HUDEP-2 (cell line): ENCODE results near the gene ARVCF.
A peak's percentile ranks its signal among the peaks of the same experiment; 100 is the strongest.

Source experiments
- DNase-seq, 76 experiments: peaks; one replicate each; lab custom pipeline; 2025; ENCODE audit not compliant: unreplicated experiment in 76 of 76; lab: John Stamatoyannopoulos, UW

The ARVCF gene, protein sequence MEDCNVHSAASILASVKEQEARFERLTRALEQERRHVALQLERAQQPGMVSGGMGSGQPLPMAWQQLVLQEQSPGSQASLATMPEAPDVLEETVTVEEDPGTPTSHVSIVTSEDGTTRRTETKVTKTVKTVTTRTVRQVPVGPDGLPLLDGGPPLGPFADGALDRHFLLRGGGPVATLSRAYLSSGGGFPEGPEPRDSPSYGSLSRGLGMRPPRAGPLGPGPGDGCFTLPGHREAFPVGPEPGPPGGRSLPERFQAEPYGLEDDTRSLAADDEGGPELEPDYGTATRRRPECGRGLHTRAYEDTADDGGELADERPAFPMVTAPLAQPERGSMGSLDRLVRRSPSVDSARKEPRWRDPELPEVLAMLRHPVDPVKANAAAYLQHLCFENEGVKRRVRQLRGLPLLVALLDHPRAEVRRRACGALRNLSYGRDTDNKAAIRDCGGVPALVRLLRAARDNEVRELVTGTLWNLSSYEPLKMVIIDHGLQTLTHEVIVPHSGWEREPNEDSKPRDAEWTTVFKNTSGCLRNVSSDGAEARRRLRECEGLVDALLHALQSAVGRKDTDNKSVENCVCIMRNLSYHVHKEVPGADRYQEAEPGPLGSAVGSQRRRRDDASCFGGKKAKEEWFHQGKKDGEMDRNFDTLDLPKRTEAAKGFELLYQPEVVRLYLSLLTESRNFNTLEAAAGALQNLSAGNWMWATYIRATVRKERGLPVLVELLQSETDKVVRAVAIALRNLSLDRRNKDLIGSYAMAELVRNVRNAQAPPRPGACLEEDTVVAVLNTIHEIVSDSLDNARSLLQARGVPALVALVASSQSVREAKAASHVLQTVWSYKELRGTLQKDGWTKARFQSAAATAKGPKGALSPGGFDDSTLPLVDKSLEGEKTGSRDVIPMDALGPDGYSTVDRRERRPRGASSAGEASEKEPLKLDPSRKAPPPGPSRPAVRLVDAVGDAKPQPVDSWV

GRCh38 chr22:20016734-20017621 lies at the start of gene ARVCF:
TSS of gene ARVCF (minus strand) at chr22:20016823. CDS start at chr22:19990794, 26,029 bp downstream.
- peak in 73 of 76 experiments; percentile 42 to 94 (median 86) for DNase-seq

- DNase-seq: no peak
Measured at GRCh38 chr22:20065896-20066616, 49.4 kb upstream of the ARVCF start.

DNA sequence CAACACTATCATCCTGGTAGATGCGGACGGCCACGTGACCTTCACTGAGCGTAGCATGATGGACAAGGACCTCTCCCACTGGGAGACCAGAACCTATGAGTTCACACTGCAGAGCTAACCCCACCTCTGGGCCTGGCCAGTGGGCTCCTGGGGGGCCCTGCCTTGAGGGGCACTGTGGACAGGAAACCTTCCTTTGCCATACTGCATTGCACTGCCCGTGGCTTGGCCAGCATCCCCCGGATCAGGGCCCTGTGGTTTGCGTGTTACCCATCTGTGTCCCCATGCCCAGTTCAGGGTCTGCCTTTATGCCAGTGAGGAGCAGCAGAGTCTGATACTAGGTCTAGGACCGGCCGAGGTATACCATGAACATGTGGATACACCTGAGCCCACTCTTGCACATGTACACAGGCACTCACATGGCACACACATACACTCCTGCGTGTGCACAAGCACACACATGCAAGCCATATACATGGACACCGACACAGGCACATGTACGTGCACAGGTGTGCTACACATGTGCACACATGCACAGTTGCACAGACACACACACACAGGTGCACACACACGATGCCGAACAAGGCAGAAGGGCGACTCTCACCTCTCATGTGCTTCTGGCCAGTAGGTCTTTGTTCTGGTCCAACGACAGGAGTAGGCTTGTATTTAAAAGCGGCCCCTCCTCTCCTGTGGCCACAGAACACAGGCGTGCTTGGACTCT lies 48.1 kb upstream of the ARVCF start:
- no peak for DNase-seq

DNA sequence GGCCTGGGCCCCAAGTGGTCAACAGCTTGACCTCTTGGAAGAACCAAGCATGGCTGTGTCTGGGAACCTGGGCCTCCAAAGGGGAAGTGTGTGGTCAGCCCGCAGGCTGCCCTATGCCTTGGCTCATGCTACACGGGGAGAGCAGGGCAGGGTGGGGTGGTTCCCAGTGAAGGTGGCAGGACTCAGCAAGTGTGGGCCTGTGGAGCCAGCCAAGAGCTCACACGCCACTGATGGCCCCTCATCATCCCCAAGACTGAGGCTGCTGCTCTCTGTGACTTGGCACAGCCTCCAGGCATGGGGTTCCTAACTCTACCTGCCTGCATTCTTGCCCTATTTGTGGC lies 47.5 kb upstream of the ARVCF start:
- DNase-seq: no peak

DNA sequence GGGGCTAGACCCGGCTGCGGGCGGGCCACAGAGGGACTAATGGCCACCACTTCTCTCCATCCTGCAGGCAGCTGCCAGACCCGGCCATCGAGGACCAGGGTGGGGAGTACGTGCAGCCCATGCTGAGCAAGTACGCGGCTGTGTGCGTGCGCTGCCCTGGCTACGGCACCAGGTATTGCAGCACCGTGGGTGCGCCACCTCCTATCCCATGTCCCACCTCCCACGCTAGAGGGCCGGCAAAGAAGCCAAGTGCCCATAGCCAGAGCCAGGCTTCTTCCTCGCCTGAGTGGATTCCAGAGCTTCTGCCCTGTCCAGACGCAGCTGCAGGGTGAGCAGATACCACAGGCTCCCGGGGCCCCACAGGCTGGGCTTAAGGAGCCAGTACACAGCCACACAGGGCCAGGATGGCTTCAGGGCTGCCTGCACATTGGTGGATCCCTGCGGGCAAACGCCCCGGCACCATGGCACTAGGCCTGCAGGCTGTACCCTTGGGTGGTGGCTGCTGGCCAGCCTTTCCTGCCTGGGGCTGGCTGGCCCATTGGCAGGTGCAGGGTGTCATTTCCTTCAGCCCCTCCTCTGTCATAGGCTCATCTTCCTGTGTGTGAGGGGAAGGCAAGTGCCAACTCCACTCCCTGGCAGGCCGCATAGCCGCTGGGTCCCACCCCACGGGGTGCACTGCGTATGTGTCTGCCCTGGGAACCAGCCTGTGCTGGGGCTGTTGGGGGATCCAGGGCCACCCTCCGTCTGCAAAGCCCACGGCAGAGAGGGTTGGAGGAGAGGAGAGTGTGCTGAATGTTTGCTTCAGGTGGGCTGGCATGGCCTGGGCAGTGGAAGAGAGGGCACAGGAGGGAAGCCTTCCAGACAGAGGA lies 46.9 kb upstream of the ARVCF start:
- DNase-seq: no peak

GRCh38 chr22:20062766-20063083 lies 46.1 kb upstream of the ARVCF start:
- no peak for DNase-seq

DNA sequence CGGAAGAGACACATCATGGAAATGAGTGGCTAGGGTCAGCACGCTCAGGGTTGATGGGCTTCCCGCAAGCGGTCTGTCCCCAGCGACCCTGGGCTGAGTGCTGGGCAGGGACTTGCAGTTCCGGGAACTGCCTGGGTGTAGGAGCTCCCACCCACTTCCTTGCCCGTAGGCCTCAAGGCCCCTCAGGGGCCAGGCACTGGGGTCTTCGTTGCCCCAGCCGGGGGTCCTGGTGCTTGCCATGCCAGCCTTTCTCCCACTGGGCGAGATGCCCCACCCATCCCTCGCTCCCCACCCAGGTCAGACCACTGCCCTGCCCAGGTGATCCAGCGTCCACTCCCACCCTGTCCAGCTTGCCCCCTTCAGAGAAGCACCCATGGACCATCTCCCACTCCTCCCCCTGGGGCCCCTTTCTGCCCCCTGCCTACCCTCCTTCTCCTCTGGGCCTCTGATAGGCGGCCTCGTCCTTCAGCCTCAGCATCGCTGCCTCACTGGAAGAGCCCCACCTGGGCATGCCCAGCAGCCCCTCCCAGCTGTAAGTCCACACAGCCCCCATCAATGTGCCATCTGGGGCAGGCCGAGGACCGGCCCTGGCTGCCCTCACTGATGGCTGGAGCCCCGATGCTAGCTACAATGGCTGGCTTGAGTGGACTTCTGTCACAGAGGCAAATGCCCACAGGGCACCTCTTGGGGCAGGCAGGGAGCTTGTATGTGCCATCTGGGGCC lies 45.6 kb upstream of the ARVCF start:
- no peak for DNase-seq

GRCh38 chr22:20061481-20061861 lies 44.8 kb upstream of the ARVCF start:
- no peak for DNase-seq

DNA sequence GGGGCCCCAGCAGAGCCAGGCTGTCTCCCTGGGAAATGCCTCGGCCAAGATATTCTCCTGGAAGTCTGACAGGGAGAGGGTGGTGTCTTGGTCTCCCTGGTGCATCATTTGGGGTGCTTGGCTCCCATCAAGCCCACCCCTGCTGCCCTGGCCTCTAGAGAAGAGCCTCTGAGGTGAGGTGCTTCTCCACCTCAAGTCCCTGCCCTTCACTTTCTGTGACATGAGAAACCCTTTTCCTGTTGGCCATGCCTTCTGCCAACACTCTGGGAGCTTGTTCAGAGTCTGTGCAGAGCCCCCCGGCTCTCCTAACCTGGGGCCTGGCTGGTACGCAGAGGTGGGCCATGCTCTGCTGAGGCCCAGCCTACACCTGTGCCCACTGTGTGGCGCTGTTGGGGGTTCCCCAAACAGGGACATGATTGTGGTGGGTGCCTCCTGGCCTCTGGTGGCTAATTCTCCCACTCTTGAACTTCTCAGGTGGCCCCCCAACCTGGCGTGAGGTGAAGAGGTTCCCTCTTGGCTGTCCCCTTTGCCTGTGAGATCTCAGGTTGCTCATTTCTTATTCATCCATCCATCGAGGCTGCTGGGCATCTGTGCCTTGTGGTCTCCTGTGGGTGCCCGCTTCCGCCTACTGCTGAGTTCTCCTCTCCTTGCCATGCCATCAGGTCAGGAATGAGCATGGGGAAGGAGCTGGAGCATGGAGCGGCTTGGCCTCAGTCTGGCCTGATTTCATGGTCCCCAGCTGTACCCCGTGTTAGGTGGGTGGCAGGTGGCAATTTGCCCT lies 44.3 kb upstream of the ARVCF start:
- DNase-seq: no peak

DNA sequence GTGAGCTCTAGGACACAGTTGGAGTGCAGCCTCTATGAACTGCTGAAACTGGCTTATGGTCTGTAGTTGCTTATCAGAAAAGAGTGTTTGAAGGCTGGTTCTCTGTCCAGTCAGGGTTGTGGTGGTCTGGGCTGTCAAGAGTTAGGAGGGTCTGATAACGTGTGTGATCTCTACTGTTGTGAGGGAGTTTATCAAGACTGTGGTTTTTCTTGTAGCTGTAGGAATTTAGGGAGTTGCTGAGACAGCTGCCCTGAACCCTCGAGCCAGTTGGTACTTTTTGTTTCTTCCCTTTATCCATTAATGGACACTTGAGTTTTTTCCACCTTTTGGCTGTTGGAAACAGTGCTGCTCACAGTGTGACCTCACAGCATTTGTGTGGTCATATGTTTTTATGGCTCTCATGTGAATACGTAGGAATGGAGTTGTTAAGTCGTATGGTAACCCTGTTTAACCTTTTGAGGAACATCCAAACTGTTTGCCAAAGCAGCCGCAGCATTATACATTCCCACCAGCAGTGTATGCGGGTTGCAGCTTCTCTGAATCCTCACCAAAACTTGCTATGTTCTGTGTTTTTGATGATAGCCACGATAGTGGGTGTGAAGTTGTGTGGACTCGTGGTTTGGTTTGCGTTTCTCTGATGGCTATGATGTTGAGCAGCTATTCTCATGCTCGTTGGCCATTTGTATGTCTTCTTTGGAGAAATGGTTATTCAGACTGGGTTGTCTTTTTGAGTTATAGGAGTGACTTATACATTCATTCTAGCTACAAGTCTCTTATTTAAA lies 42.6 kb upstream of the ARVCF start:
- peak in 41 of 76 experiments; percentile 7 to 70 (median 37) for DNase-seq

DNA sequence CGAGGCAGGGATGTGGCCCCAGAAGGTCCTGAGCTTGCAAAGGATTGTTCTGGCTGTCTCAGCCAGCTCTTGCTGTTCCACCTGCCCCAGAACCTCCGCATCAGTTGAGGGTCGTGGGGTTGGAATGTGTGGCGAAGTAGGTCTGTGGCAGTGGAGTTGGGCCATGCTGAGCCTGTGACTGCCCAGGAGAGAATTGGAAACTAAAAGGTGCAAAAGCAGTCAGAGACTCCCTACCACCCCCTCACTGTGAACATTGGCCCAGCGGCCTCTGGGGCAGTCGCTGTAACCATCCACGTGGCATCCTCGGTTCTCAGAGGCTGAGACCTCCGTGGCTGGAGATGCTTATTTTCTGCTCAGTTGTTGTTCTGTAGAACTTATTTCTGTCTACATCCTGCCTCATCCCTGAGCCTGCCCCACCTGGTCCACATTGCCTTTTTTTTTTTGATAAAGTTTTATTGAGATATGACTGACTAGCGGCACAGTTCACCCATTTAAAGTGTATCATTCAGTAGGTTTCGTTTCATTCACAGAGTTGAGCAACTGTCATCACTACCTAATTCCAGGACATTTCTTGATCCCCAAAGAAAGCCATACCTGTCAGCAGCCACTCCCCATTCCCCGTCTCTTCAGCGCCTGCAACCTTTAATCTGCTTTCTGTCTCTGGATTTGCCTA lies 41.1 kb upstream of the ARVCF start:
- DNase-seq: no peak

GRCh38 chr22:20056696-20057386 lies 40.2 kb upstream of the ARVCF start:
- DNase-seq: no peak

GRCh38 chr22:20056161-20056560 lies 39.5 kb upstream of the ARVCF start:
- no peak for DNase-seq

GRCh38 chr22:20055654-20056053 lies 39.0 kb upstream of the ARVCF start:
- no peak for DNase-seq

DNA sequence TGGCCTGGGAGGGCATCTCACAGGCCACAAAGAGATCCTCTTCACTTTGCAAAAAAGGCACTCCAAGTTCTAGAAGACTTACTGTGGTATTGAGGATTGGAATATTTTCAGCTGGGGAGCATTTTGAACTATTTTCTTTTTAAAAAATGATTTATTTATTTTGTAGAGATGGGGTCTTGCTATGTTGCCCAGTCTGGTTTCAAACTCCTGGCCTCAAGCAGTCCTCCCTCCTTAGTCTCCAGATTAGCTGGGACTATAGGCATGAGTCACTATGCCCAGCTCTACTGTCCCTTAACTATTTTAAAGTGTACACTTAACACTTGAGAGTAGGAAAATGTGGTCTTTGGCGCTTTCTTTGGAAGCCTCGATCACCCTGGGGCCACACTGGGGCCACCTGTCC lies 38.5 kb upstream of the ARVCF start:
- no peak for DNase-seq
